A549 (cell line): ENCODE measurements around the gene CDK14.

Experiments used
- CBX2 ChIP-seq: fragments of 200-600 bp; sonication (generic); IDR thresholded peaks from 2 replicates; pipeline ENCODE4 v1.6.1; 2016; ENCODE audit warnings: low read depth, mild to moderate bottlenecking, borderline replicate concordance
- CTCF ChIP-seq: fragments of >200 bp; sonication (Bioruptor Twin); formaldehyde crosslinking; IDR thresholded peaks from 3 replicates; pipeline ENCODE4 v1.5.1; 2016
- ESRRA ChIP-seq: fragments of 150-350 bp; IDR thresholded peaks from 2 replicates; pipeline ENCODE4 v1.6.1; 2014; ENCODE audit warnings: mild to moderate bottlenecking, low read length, borderline replicate concordance
- JUN ChIP-seq, 2 experiments: fragments of >200 bp; sonication (Bioruptor Twin); formaldehyde crosslinking; IDR thresholded peaks; 2 replicates in 1 of 2; 3 replicates in 1 of 2; pipeline ENCODE4 v1.6.1; 2016 to 2017
- KDM1A ChIP-seq: fragments of 200-600 bp; sonication (generic); IDR thresholded peaks from 2 replicates; pipeline ENCODE4 v1.6.1; 2016; ENCODE audit warnings: low read depth, mild to moderate bottlenecking
- MAZ ChIP-seq: fragments of 150-350 bp; IDR thresholded peaks from 2 replicates; pipeline ENCODE4 v1.6.1; 2014; ENCODE audit warnings: antibody characterized with exemption, low read depth, low read length, borderline replicate concordance
- PHF8 ChIP-seq: fragments of 200-600 bp; sonication (generic); IDR thresholded peaks from 2 replicates; pipeline ENCODE4 v1.6.1; 2016; ENCODE audit warnings: low read depth, mild to moderate bottlenecking, antibody characterized with exemption, moderate library complexity, borderline replicate concordance
- POLR2A ChIP-seq: IDR thresholded peaks from 2 replicates; pipeline ENCODE4 v1.6.1; 2012; ENCODE audit warnings: mild to moderate bottlenecking, low read length
- RFX5 ChIP-seq: fragments of 450-650 bp; IDR thresholded peaks from 2 replicates; pipeline ENCODE4 v1.7.1; 2014; ENCODE audit warnings: antibody characterized with exemption, mild to moderate bottlenecking, moderate library complexity
- ZC3H11A ChIP-seq: fragments of 450-650 bp; IDR thresholded peaks from 2 replicates; pipeline ENCODE4 v1.6.1; 2014; ENCODE audit warnings: antibody characterized with exemption, mild to moderate bottlenecking

- no peak for TF ChIP-seq CTCF
- TF ChIP-seq KDM1A = no peak
- no peak for TF ChIP-seq MAZ
- TF ChIP-seq RFX5 = no peak
- no peak for TF ChIP-seq ZC3H11A
- TF ChIP-seq PHF8 = no peak
- TF ChIP-seq POLR2A = no peak
- no peak for TF ChIP-seq ESRRA
- TF ChIP-seq CBX2 = no peak
- TF ChIP-seq JUN (IDR thresholded peaks at IDR 0.05) = no peak
Measured at GRCh38 chr7:90705391-90706071, 109.4 kb downstream of the CDK14 start.
